HT-29 (cell line): ENCODE results near the gene BPNT1. TPM values are rescaled to one million over a fixed set of nuclear protein-coding genes. Genes with fewer than 3 reads are reported as not detected.

ENCODE experiments used
- DNase-seq: peaks from one replicate; pipeline ENCODE4 v3.0.0-alpha.2; 2015; ENCODE audit warnings: low spot score
- small RNA-seq: library from RNA; depleted of rRNA; stranded (forward); fragments of <200 nt; gene quantifications from one replicate; pipeline ENCODE3, GENCODE V24; 2014
- total RNA-seq: library from RNA; depleted of rRNA; stranded (reverse); fragments of >200 nt; shearing (Covaris generic); gene quantifications from 2 replicates; pipeline ENCODE4 v1.2.3, GENCODE V29; 2014; rRNA removed

The BPNT1 gene
- total RNA-seq, 1 experiment from 2014 or later = 19.9 TPM

GRCh38 chr1:220011620-220012019 lies 78.0 kb downstream of the BPNT1 start:
- no peak for DNase-seq

Small RNA genes lying within 50 kb of the gene (small RNA-seq; reads per million reads assigned to genes)
- gene MIR194-1 (not detected), gene MIR215 (4.5 reads per million, percentile 81 among the genes with 10 or more reads in this experiment)

Other genes with a start within 250 kb of the BPNT1 start
- gene SLC30A10, start 161.2 kb downstream of the BPNT1 start, total RNA-seq = not detected in 2 replicates
- gene EPRS1, start 43.3 kb downstream of the BPNT1 start, total RNA-seq = 62.9 and 67.5 TPM in 2 replicates
- 47.5 and 51.9 TPM in 2 replicates for gene IARS2, start 4.3 kb upstream of the BPNT1 start, total RNA-seq
- 6.9 and 8.7 TPM in 2 replicates for gene RAB3GAP2, start 182.7 kb upstream of the BPNT1 start, total RNA-seq